Measurements from ENCODE around the gene SMIM36.
A peak's percentile ranks its signal among the peaks of the same experiment; 100 is the strongest.
"Not testable (repeated sequence)": the region's sequence is repeated elsewhere in the genome, so short reads cannot be mapped to it uniquely, and the experiment has no call there.

Gene SMIM36

GRCh38 chr17:55524440-55525220, 13.4 kb upstream of the SMIM36 start:
- TF ChIP-seq ZFP3 (CRISPR knock-in tag; IDR thresholded peaks at IDR 0.05) (no peak), CREB5 (CRISPR knock-in tag; IDR thresholded peaks at IDR 0.05; ENCODE audit: low read depth) (no peak), ZNF8 (CRISPR knock-in tag; IDR thresholded peaks at IDR 0.05) (no peak), POU6F1 (CRISPR knock-in tag; IDR thresholded peaks at IDR 0.05; ENCODE audit: borderline replicate concordance, low read depth) (no peak), ZC3H10 (CRISPR knock-in tag; IDR thresholded peaks at IDR 0.05) (no peak)
- no peak for ATAC-seq

- not testable (repeated sequence) for ATAC-seq
Measured at GRCh38 chr17:55523032-55523431, 11.8 kb upstream of the SMIM36 start.

- no peak for ATAC-seq
Measured at GRCh38 chr17:55521186-55521585, 9.9 kb upstream of the SMIM36 start.

GRCh38 chr17:55520402-55520801, 9.2 kb upstream of the SMIM36 start:
- TF ChIP-seq SNAI2 (CRISPR knock-in tag; IDR thresholded peaks at IDR 0.05): no peak
- TF ChIP-seq CREB5 (CRISPR knock-in tag; IDR thresholded peaks at IDR 0.05; ENCODE audit: low read depth): no peak
- no peak for TF ChIP-seq GLIS3 (CRISPR knock-in tag; IDR thresholded peaks at IDR 0.05)
- no peak for TF ChIP-seq BACH2 (CRISPR knock-in tag; IDR thresholded peaks at IDR 0.05; ENCODE audit: borderline replicate concordance)
- TF ChIP-seq ZFP3 (CRISPR knock-in tag; IDR thresholded peaks at IDR 0.05): no peak
- no peak for TF ChIP-seq CSRNP3 (CRISPR knock-in tag; IDR thresholded peaks at IDR 0.05)
- TF ChIP-seq PATZ1 (CRISPR knock-in tag; IDR thresholded peaks at IDR 0.05; ENCODE audit: borderline replicate concordance): no peak
- no peak for TF ChIP-seq ZNF8 (CRISPR knock-in tag; IDR thresholded peaks at IDR 0.05)
- TF ChIP-seq ESRRG (CRISPR knock-in tag; IDR thresholded peaks at IDR 0.05): no peak
- no peak for TF ChIP-seq TSHZ2 (CRISPR knock-in tag; IDR thresholded peaks at IDR 0.05)
- no peak for TF ChIP-seq ZFP30 (CRISPR knock-in tag; IDR thresholded peaks at IDR 0.05)
- ATAC-seq: no peak

More at GRCh38 chr17:55521186-55521585, 9.9 kb upstream of the SMIM36 start:
- no peak for TF ChIP-seq TOX (CRISPR knock-in tag; IDR thresholded peaks at IDR 0.05; ENCODE audit: borderline replicate concordance)
- TF ChIP-seq TCF4 (CRISPR knock-in tag; IDR thresholded peaks at IDR 0.05; ENCODE audit: borderline replicate concordance): 0 out of 2 replicates have a peak, but pooled peaks have one; percentile 36
- no peak for TF ChIP-seq TSHZ2 (CRISPR knock-in tag; IDR thresholded peaks at IDR 0.05)
